Activated T-cell treated with anti-CD3 and anti-CD28 coated beads, Interleukin-2, amount 50 U/mL, for 1 hour (primary cell): Measurements from ENCODE around the gene MED29.

Source experiments
- DNase-seq: peaks from one replicate; pipeline ENCODE4 v3.0.0-alpha.2; 2020

The MED29 gene

DNA sequence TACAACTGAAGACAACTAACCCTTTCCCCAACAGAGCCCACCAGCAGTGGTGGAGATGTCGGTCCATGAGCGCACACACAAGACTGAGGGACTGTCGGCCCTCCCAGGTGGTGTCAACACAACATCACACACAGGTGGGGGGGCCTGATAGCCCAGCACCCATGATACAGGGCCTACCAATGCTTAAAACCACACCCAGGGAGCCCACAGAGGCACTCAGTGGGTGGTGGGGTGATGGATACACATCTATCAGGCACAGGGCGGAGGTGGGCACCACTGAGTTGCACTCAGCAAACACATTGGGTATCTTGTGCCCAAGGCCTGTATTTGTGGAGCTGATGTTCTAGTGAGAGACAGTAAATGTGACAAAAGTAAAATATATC lies 8.5 kb downstream of the MED29 start:
- no peak for DNase-seq

DNA sequence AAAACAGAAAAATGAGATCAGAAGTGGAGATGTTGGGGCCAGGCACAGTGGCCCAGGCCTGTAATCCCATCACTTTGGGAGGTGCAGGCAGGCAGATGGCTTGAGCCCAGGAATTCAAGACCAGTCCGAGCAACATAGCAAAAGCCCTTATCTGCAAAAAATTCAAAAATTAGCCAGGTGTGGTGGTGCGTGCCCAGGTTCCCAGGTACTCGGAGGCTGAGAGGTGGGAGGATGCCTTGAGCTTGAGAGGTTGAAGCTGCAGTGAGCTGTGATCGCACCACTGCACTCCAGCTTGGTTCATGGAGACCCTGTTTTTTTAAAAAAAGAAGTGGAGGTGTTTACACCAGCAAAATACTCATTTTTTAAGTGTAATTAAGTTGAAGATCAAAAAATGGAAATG lies 8.9 kb downstream of the MED29 start:
- no peak for DNase-seq

- DNase-seq: no peak
Observed at GRCh38 chr19:39401070-39401548, 9.9 kb downstream of the MED29 start.

GRCh38 chr19:39401549-39402345 lies 10.6 kb downstream of the MED29 start:
- DNase-seq: peak; percentile 85

GRCh38 chr19:39402346-39403300 lies 11.4 kb downstream of the MED29 start:
- DNase-seq: peak; percentile 80

DNA sequence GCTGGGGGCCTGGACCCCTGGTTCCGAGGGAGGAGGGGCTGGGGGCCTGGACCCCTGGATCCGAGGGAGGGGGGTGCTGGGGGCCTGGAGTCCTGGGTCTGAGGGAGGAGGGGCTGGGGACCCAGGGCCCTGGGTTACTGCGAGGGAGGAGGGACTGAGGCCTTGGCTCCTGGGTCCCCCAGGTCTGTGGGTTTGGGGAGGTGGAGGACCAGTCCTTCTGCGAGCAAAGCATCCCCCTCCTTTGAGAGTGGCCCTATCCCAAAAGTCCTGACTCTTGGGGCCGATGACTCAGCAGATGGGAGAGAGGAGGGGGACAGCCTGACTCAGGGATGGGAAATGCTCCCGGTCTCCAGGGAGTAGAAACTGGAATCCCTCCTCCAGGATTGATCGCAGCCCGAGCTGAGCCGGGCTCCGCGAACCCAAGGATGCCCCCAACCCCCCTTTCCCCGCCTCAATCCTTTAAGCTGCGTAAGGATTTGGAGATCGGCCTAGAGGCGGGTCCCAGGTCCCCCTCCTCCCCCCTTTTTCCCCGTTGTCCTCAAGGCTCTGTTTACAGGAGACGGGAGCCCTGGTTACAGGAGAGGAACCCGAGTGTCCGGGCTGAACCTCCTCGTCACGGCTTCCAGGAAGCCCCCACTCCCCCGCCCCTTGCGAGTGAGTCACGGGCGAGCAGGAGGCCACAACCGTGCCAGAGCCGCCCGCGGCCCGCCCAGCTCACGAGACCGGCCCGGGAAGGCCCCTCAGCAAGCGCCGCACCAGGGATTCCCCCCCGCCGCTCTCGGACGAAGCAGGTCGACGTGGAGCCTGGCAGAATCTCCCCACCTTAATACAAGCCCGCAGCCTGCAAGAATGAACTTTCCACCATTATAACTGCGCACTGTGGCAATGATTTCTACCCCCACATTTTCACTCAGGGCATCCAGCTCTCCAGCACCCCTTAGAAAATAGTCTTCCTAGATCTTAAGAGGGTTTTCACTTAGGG lies 12.4 kb downstream of the MED29 start:
- peak; percentile 97 for DNase-seq

DNA sequence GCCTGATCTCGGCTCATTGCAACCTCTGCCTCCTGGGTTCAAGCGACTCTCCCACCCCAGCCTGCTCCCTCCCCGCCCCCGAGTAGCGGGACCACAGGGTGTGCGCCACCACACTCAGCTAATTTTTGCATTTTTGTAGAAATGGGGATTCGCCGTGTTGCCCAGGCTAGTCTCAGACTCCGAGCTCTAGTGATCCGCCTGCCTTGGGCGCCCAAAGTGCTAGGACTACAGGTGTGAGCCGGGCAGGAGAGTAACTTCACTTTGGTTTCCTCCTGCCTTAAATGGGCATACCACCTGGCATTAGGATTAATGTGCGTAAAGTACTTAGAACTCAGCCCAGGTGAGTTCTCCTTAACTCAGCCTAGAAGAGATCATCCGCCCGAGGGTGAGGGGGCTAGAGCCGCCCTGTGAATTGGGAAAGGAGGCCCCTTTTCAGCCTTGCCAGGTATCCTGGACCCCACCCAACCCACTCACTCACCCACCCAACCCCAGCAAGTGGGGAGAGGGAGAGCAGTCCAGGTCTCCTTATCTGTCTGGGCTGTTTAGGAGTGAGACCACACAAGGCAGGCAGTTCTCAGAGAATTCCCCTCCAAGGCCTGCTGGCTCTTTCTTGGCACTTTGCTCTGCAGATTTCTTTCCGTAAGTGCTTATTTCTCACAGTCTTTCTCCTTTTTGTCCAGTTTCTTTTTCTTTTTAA lies 14.2 kb downstream of the MED29 start:
- peak; percentile 52 for DNase-seq

GRCh38 chr19:39405958-39406655 lies 14.9 kb downstream of the MED29 start:
- peak; percentile 90 for DNase-seq

GRCh38 chr19:39406656-39407409 lies 15.7 kb downstream of the MED29 start, which contains the start of gene ZFP36:
ZFP36 (plus strand) TSS chr19:39406847; CDS start chr19:39406905, 58 bp downstream.
- peak; percentile 92 for DNase-seq

DNA sequence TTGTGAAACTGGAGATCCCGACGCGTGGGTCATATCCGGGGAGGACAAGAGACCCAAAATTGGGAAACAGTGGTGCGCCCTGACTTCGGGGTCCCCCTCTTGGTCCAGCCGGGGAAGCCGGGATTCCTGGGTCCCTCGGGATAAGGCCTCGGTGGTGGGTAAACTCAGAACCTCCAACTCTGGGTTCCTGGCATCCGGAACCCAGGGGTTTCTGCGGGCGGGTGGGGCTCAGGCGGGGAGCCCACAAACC lies 16.2 kb downstream of the MED29 start:
- DNase-seq: no peak

GRCh38 chr19:39407660-39408391 lies 16.6 kb downstream of the MED29 start:
- DNase-seq: peak; percentile 72

GRCh38 chr19:39408392-39409207 lies 17.4 kb downstream of the MED29 start:
- peak; percentile 70 for DNase-seq

GRCh38 chr19:39409208-39410016 lies 18.2 kb downstream of the MED29 start:
- DNase-seq: peak; percentile 94

GRCh38 chr19:39410017-39410830 lies 19.0 kb downstream of the MED29 start:
- peak; percentile 88 for DNase-seq

GRCh38 chr19:39410831-39411080 lies 19.6 kb downstream of the MED29 start:
- no peak for DNase-seq

DNA sequence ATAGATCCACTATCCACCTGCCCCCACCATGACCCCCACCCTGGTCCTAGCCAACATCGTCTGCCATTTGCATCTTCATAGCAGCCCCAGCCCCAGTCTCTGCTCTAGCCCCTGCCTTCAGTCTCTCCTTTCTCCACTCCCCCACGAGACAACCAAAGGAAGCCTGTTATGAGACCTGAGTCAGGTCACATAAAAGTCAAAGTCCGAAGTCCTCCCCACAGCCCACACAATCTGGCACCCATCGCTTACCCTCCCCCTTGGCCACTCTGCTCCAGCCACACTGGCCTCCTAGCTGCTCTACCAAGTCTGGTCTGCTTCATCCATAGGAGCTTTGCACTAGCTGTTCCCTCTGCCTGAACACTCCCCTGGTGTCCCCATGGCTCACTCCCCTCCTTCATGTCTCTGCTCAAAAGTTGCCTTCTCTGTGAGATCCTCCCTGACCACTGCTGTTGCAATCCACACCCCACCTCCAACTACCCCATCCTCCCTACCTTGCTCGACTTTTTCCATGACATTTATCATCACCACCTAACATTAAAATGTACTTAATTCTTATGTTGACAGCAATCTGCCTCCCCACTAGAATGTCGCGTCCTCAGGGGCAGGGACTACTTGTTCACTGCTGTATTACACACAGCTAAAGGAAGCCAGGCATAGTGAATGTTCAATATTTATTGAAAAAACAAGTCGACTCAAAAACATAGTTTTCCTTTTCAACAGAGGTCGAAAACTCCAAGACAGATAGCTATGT lies 20.1 kb downstream of the MED29 start:
- peak; percentile 68 for DNase-seq

DNA sequence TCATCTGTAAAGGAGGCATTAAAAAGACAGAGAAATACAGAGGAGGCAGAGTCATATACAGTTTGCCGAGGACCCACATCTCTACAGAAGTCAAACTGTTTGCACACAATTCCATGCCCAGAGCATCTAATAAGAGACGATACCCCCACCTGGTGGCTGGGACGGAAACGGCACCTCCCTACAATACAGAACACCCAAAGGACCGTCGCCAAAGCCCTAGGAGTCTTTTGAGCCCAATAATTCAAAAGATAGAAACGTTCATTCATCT lies 20.6 kb downstream of the MED29 start:
- peak; percentile 90 for DNase-seq
